ENCODE data around the gene PTPRN2. TPM values are rescaled to one million over a fixed set of nuclear protein-coding genes. Genes with fewer than 3 reads are reported as not detected.

The PTPRN2 gene
- total RNA-seq, 1 experiment from 2014 or later = 2.1 TPM

DNA sequence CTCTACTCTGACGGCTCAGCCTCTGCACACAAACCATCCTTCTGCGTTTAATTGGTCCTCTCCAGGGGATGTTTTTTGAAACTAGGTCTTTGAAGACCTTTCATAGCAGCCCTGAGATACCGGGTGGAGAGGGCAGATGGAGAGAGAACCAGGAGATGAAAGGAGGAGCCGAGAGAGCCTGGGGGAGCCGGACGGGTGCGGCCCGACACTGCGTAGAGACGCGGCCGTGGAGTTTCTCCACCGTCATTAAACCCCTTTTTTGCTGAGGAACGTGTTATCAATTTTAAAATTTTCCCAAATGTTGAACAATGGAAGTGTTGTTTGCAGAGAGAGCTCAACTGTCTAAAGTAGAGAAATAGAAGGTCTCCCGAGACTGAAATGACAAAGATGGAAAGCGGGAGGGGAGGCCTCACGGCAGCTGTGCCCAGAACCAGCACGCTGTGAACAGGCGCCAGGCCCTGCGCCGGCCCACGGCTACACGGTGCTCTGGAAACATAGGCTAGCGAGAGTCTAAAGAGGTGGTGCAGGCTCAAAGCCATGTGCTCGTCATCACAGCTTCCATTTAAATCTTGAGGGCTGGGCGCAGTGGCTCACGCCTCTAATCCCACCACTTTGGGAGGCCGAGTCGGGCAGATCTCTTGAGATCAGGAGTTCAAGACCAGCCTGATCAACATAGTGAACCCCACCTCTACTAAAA, 307.0 kb downstream of the PTPRN2 start:
- Histone ChIP-seq H3K4me2 (ENCODE audit: low read length) (no peak overlapping the region), H3K9me2 (ENCODE audit: insufficient read depth) (no peaks in the 10 kb centered on the region), H3K9me3 (ENCODE audit: control insufficient read depth in 1 of 2, insufficient read depth in 1 of 2, low read depth in 1 of 2, low read length in 2 of 2) (no peaks in the 10 kb centered on the region), H3K4me3 (replicated peaks in 1 of 2; ENCODE audit: low read depth in 1 of 2, low read length in 2 of 2) (no peak overlapping the region), H3K9ac (ENCODE audit: low read length) (no peak overlapping the region), H3K27ac (ENCODE audit: low read depth, low read length) (no peak overlapping the region), H2AFZ (ENCODE audit: low read depth, low read length, poor library complexity, severe bottlenecking) (no peak overlapping the region), H3K27me3 (ENCODE audit: insufficient read depth, low read length) (no peaks in the 10 kb centered on the region), H3K79me2 (ENCODE audit: insufficient read depth, low read length) (no peaks in the 10 kb centered on the region), H3K36me3 (ENCODE audit: control insufficient read depth in 1 of 2, insufficient read depth in 2 of 2, low read length in 2 of 2) (no peaks in the 10 kb centered on the region), H3K4me1 (ENCODE audit: control insufficient read depth in 1 of 2, insufficient read depth in 2 of 2, low read length in 2 of 2) (no peaks in the 10 kb centered on the region), H4K20me1 (ENCODE audit: insufficient read depth) (no peaks in the 10 kb centered on the region)
- ChIA-PET CTCF (no interaction called here), RAD21 (ENCODE audit: low non-redundant PET in 1 of 2, low total read pairs in 2 of 2, uncharacterized antibody in 2 of 2, unreplicated experiment in 2 of 2) (no interaction called here), POLR2A (no interaction called here)
- DNase-seq (ENCODE audit: low read depth, low spot score) = no peak
- no TSS peak for BruUV-seq (replicated peaks)
- no peak for TF ChIP-seq ZFX (IDR thresholded peaks at IDR 0.05)
- TF ChIP-seq SIN3A (IDR thresholded peaks at IDR 0.05; ENCODE audit: low read depth) = no peak
- TF ChIP-seq ELF1 (IDR thresholded peaks at IDR 0.05; ENCODE audit: borderline replicate concordance, low read depth) = no peak
- no peak for TF ChIP-seq EZH2 (IDR thresholded peaks at IDR 0.05)
- no peak for TF ChIP-seq EZH2phosphoT487 (IDR thresholded peaks at IDR 0.05; ENCODE audit: borderline replicate concordance)
- TF ChIP-seq, protein P1, sequence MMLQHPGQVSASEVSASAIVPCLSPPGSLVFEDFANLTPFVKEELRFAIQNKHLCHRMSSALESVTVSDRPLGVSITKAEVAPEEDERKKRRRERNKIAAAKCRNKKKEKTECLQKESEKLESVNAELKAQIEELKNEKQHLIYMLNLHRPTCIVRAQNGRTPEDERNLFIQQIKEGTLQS (IDR thresholded peaks at IDR 0.05) = no peak
- TF ChIP-seq, protein P2, sequence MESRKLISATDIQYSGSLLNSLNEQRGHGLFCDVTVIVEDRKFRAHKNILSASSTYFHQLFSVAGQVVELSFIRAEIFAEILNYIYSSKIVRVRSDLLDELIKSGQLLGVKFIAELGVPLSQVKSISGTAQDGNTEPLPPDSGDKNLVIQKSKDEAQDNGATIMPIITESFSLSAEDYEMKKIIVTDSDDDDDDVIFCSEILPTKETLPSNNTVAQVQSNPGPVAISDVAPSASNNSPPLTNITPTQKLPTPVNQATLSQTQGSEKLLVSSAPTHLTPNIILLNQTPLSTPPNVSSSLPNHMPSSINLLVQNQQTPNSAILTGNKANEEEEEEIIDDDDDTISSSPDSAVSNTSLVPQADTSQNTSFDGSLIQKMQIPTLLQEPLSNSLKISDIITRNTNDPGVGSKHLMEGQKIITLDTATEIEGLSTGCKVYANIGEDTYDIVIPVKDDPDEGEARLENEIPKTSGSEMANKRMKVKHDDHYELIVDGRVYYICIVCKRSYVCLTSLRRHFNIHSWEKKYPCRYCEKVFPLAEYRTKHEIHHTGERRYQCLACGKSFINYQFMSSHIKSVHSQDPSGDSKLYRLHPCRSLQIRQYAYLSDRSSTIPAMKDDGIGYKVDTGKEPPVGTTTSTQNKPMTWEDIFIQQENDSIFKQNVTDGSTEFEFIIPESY (IDR thresholded peaks at IDR 0.05; ENCODE audit: extremely low read depth, insufficient replicate concordance, low read length) = no peak
- TF ChIP-seq POLR2AphosphoS5 (IDR thresholded peaks at IDR 0.05; ENCODE audit: low read depth, low read length) = no peak
- TF ChIP-seq, protein P3, sequence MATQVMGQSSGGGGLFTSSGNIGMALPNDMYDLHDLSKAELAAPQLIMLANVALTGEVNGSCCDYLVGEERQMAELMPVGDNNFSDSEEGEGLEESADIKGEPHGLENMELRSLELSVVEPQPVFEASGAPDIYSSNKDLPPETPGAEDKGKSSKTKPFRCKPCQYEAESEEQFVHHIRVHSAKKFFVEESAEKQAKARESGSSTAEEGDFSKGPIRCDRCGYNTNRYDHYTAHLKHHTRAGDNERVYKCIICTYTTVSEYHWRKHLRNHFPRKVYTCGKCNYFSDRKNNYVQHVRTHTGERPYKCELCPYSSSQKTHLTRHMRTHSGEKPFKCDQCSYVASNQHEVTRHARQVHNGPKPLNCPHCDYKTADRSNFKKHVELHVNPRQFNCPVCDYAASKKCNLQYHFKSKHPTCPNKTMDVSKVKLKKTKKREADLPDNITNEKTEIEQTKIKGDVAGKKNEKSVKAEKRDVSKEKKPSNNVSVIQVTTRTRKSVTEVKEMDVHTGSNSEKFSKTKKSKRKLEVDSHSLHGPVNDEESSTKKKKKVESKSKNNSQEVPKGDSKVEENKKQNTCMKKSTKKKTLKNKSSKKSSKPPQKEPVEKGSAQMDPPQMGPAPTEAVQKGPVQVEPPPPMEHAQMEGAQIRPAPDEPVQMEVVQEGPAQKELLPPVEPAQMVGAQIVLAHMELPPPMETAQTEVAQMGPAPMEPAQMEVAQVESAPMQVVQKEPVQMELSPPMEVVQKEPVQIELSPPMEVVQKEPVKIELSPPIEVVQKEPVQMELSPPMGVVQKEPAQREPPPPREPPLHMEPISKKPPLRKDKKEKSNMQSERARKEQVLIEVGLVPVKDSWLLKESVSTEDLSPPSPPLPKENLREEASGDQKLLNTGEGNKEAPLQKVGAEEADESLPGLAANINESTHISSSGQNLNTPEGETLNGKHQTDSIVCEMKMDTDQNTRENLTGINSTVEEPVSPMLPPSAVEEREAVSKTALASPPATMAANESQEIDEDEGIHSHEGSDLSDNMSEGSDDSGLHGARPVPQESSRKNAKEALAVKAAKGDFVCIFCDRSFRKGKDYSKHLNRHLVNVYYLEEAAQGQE (IDR thresholded peaks at IDR 0.05; ENCODE audit: low read depth) = no peak
- no peak for TF ChIP-seq TCF7L2 (IDR thresholded peaks at IDR 0.05; ENCODE audit: borderline replicate concordance, extremely low read depth, insufficient read depth, insufficient read length)
- TF ChIP-seq, protein P4, sequence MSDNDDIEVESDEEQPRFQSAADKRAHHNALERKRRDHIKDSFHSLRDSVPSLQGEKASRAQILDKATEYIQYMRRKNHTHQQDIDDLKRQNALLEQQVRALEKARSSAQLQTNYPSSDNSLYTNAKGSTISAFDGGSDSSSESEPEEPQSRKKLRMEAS (IDR thresholded peaks at IDR 0.05) = no peak
- TF ChIP-seq FOSL1 (IDR thresholded peaks at IDR 0.05; ENCODE audit: low read depth) = no peak
- TF ChIP-seq RAD21 (IDR thresholded peaks at IDR 0.05; ENCODE audit: low read depth) = no peak
- no peak for TF ChIP-seq ZNF274 (IDR thresholded peaks at IDR 0.05; ENCODE audit: low read depth, low read length)
- no peak for TF ChIP-seq CBX3 (IDR thresholded peaks at IDR 0.05; ENCODE audit: low read depth)
- no peak for TF ChIP-seq JUND (IDR thresholded peaks at IDR 0.05)
- TF ChIP-seq SRF (IDR thresholded peaks at IDR 0.05; ENCODE audit: low read depth) = no peak
- no peak for TF ChIP-seq SP1 (IDR thresholded peaks at IDR 0.05; ENCODE audit: low read depth)
- TF ChIP-seq, protein P5, sequence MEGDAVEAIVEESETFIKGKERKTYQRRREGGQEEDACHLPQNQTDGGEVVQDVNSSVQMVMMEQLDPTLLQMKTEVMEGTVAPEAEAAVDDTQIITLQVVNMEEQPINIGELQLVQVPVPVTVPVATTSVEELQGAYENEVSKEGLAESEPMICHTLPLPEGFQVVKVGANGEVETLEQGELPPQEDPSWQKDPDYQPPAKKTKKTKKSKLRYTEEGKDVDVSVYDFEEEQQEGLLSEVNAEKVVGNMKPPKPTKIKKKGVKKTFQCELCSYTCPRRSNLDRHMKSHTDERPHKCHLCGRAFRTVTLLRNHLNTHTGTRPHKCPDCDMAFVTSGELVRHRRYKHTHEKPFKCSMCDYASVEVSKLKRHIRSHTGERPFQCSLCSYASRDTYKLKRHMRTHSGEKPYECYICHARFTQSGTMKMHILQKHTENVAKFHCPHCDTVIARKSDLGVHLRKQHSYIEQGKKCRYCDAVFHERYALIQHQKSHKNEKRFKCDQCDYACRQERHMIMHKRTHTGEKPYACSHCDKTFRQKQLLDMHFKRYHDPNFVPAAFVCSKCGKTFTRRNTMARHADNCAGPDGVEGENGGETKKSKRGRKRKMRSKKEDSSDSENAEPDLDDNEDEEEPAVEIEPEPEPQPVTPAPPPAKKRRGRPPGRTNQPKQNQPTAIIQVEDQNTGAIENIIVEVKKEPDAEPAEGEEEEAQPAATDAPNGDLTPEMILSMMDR (IDR thresholded peaks at IDR 0.05 in 2 of 3, conservative IDR thresholded peaks at IDR 0.05 in 1 of 3; ENCODE audit: borderline replicate concordance in 1 of 3, insufficient read depth in 1 of 3, low read depth in 2 of 3, low read length in 2 of 3) = no peak
- no peak for TF ChIP-seq CEBPB (IDR thresholded peaks at IDR 0.05; ENCODE audit: low read depth)
- no peak for ATAC-seq
- intact Hi-C loops (cut with micrococcal nuclease) = no loop called here
